Muscle of back (tissue), 11 donors: Measurements from ENCODE around the gene GBGT1. TPM values are rescaled to one million over a fixed set of nuclear protein-coding genes. Genes with fewer than 3 reads are reported as not detected.
A peak's percentile ranks its signal among the peaks of the same experiment; 100 is the strongest.
"Not testable (repeated sequence)": the region's sequence is repeated elsewhere in the genome, so short reads cannot be mapped to it uniquely, and the experiment has no call there.

Experiments used
- DNase-seq, 3 donors: peaks; one replicate each; pipeline versions ENCODE4 v3.0.0 to v3.0.0-alpha.2; 2013
- polyA plus RNA-seq, 10 donors: library from polyadenylated mRNA; unstranded; fragments of 120-200 nt; gene quantifications; one replicate each; pipeline ENCODE4 v1.2.1, GENCODE V29; 2013; ENCODE audit not compliant: insufficient read length in 10 of 10

Gene GBGT1
- polyA plus RNA-seq, 10 donors = 2.5 to 5.9 (median 3.9) TPM

DNA sequence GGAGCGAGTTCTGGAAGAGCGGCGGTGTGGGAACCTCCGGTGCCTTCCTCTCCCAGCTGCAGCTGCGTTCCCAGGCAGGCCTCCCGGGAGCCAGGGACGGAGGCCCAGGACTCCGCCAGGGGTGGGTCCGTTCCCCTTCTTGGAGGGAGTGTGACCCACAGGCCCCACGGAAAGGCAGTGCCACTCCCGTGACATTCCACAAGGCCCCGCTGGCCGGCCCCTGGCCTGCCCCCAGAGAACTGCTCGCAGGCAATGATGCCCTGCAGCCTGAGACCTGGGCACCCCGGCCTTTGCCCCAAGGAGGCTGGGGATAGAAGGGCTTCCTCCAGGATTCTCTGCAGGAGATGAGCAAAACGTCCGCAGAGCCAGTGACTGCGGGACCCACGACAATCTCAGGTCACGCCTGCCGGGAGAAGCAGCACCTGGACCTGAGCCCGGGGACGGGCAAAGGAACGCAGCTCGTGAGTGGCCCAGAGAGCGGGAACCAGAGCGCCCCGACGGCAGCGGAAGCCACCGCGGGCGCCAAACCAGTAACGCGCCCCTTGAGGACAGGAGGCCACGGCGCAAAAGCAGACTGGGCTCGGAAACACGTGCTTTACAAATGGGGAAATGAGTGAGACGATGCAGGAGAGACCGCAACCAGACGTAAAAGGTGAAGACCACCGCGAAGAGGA lies 36.1 kb upstream of the GBGT1 start:
- DNase-seq = peak in 2 of 3 donors; percentile 26 to 60

DNA sequence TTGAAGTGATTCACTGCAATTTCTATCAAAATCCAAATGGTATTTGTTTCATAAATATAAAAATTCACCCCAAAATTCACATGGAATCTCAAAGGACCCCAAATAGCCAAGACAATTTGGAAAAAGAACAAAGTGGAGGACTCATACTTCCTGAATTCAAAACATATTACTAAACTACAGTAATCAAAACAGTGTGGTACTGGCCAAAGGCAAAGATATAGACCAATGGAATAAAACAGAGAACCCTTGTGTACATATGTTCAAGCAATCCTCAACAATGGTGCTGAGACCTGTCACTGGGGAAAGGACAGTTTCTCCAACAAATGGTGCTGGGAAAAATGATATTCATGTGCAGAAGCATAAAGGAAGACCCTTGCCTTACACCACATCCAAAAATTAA lies 31.3 kb upstream of the GBGT1 start:
- no peak for DNase-seq

DNA sequence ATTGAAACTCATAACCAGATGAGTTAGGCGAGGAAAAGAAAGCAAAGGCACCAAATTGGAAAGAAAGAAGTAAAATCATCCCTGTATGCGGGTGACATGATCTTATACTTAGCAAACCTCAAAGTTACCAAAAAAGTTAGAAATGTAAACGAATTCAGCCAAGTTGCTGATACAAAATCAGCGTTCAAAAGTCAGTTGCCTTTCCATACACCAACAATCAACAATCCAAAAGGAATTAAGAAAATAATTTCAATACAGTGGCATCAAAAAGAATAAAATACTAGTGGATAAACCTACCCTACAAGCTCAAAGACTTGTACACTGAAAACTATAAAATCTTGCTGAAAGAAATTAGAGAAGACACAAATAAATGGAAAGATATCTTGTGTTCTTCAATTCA lies 30.9 kb upstream of the GBGT1 start:
- no peak for DNase-seq

DNA sequence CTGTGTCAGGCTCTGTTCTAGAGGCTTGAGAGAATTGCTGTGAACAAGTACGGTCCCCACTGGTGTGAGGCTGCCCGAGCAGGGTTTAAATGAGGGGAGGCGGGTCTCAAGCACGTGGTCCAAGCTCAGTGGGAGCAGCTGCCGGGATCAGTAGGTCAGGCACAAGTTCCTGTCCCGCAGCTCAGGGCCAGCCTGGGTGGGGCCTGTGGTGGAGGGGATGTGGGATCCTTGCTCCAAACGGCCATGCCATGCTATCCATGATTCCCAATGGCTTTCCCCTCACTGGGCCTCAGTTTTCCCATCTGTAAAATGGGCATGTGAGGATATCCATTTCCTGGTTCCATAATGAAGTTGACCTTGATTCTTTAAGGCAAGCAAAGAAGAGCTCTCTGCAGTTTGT lies 28.3 kb upstream of the GBGT1 start:
- DNase-seq = no peak

DNA sequence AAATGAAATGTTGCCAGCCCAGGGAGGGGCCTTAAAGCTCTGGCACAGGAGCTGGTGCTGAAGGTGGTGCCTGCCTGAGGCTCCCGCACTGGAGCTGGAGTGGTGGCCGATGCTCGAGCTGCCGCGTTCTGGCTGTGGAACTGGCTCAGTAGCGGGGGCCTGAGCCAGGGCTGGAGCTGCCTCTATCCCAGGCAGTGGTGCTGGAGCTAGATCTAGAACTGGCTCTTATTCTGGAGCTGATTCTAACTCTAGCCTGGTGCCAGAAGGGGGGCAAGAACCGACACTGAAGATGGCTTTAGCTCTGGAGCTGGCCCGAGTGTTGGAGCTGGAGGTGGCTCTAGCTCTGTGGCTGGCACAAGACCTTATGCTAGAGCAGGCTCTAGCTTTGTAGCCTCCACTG lies 26.1 kb upstream of the GBGT1 start:
- no peak for DNase-seq

DNA sequence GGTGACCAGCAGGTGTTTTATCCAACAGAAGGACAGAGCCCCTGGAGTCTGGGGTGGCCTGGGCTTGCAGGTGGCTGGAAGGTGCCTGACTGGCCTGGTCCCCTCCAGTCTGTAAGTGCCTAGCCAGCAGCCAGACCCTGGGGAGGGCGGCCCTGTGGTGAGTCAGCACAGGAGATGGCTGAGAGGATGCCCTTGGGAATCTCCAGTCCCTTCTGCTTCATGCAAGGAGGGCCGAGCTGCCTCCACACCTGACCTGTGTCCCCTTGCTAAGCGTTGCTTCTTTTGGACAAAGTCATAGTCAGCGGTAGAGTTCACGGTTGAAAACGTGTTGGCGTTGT lies 25.1 kb upstream of the GBGT1 start:
- no peak for DNase-seq

DNA sequence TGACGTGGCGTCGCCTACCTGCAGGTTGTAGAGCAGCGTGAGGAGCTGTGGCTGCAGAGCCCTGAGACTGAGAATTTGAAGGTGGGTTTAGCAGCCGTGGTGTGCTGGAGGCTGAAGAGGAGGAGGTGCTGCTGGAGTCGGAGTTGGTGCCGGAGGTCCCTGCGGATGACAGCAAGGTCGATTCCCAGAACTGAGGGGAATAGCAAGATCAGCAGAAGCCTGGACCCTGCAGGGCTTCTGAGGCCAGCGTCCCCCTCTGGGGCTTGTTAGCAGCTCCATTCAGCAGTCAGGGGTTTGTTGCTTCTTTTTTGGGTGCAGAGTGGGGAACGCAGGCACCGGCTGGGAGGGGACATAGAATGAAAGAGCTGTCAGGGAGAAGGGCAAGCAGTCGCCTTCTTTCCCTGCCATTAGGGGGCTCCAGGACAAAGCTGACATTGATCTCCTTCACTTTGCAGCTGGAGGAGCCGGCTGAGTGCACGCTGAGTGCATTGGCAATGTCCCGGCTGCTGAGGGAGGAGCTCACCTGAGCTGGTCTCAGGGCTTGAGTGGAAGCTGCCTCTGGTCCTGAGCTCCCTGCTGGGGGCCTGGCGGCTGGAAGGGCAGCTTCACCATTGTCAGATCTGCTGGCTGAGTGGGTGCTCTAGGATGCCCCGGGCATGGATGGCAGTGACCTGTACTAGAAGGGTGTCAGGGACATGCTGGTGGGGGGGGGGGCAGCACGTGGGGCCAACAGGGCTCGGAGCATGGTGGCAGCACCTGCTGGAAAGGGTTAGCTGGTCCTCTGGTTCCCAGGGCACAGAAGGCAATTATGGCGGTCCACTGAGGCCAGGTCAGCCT lies 24.5 kb upstream of the GBGT1 start:
- no peak for DNase-seq

DNA sequence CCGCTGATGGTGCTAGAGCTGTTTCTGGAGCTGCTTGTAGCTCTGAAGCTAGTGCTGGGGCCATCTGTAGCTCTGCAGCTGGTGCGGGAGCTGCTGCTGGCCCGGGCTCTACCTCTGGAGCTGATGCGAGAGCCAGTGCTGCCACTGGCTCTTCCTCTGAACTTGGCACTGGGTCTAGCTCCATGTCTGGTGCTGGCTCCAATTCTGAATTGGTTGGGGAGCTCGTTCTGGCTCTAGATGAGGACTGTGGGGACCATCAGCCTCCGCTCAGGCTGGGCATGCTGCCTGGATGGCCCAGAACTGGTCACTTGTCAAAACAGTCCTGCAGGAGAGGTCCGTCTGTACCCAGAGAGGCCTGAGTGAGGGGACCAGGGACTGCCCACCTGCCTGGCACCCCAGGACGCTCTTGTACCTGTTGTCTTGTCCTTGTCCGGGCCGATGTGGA lies 23.9 kb upstream of the GBGT1 start:
- DNase-seq = no peak

DNA sequence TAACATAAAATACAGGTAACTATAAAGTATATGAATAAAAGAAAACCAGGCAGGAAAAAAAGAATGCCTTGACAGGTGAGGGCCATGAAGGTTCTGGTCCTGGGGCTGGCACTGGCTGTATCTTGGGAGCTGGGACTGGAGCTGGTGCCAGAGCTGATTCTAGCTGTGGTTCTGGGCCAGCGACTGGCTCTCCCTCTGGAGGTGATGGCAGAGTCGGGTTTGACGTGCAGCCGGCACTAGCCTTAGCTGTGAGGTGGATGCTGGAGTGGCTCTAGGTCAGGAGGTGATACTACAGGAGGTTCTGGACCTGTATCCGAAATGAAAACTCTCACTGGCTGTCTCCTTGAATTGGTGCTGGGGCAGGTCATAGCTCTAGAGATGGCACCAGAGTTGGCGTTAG lies 23.0 kb upstream of the GBGT1 start:
- DNase-seq = no peak

DNA sequence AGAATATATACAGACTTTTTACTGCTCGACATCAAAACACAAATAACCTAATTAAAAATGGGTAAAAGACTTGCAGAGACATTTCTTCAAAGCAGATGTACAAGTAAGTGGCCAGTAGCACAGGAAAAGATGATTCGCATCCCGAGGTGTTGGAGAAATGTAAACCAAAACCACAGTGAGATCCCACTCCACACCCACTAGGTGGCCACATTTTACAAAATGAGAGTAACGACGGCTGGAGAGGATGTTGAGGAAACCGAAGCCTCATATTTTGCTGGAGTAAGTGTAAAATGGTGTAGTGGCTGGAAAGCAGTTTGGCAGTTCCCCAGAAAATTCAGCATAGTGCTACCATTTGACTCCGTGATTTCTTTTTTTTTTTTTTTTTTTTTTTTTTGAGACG lies 21.3 kb upstream of the GBGT1 start:
- peak; percentile 58 to 81 (median 61) for DNase-seq

DNA sequence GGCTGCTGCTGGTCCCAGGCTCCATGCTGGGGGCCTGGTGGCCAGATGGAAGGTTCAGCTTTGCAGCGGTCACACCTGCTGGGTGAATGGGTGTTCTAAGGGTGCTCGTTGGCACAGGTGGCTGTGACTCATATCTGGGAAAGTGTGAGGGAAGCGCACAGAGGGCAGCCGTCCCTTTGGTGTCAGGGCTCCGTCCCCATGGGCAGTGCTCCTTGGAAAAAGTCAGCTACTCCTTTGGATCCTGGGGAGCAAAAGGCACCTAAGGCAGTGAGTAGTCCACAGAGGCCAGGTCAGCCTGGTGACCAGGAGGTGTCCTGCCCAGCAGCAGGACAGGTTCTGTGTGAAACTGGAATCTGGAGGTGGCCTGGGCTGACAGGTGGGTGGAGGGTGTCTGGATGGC lies 18.4 kb upstream of the GBGT1 start:
- DNase-seq = no peak

DNA sequence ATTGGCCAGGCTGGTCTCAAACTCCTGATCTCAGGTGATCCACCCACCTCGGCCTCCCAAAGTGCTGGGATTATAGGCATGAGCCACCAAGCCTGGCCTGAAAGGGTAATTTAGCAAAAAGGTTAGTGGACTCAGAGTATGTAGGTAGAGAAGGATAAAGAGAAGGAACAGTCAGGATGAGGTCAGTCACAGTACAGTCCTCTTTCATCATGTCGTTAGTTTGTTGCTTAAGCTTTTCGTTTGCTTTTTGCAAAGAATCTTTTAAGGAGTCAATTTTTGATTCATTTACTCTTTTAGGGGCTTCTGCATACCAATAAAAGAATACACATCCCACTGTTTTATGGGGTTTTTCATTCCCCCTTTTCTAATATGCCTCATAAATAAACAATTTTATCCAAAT lies 17.8 kb upstream of the GBGT1 start:
- no peak for DNase-seq

DNA sequence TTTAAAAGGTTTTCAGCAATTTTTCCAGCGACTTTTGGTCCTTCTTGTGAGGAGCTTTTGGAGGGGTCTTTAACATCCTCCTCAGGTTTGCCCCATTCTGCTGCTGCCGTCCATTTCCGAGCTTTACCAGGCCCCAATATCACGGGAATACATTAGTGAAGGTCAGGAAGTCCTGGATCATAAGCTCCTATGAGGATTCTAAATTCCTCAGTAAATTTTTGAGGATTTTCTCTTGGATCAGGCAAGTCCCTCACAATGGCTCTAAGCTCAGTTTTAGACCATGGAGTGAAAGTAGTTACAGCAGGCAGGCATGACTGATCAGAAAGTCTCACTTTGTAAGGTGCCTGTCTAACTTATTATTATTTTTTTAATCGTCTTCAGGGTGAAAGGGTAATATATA lies 17.2 kb upstream of the GBGT1 start:
- peak in 1 of 3 donors; percentile 29 for DNase-seq

DNA sequence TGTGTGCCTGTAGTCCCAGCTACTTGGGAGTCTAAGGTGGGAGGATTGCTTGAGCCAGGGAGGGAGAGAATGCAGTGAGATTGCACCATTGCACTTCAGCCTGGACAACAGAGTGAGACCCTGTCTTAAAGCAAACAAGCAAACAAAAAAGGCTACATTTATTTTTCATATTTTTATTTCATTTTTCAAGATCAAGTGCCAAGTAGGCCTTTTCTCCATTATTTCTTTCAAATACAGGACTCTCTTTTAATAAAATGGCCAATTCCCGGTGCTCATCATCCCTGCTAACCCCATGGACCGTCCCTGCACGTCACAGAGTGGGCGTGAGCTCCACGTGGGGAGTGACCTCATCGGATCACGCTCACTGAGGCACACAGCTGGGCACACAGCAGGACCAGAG lies 9.3 kb upstream of the GBGT1 start:
- no peak for DNase-seq

DNA sequence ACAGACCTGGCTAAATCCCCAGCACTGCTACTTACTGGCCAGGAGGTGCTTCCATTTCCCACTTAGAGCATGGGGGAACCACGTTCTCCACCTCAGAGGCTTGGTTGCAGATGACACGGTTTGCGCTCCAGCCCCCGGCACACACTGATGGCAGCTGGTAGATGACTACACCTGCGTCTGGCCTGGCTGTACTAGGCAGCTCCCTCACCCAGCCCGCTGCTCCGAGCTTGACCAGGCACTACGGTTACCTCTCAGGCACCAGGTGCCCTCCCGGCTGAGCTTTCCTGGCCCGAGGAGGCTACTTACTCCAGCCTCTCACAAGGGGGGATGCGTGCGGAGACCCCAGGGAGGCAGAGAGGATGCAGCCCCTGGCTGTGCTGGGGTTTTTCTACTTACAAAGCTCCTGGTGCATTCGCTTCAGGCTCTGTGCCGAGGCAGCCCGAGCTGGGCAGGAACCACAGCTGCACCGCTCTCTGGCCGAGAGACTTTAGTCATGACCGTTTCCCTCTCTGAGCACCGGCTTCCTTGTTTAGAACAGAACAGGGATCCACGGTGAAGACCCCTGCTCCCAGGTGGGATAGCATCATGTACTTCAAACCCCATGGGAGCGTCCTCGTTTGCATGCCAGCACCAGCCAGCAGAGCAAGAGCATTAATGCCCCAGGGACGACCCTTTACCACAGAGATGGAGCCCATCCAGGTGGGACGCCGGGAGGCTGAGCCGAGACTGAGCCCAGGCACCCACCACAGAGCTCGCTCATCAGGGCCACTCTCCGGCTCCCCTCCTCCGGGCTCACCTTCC lies 7.6 kb upstream of the GBGT1 start:
- no peak for DNase-seq

DNA sequence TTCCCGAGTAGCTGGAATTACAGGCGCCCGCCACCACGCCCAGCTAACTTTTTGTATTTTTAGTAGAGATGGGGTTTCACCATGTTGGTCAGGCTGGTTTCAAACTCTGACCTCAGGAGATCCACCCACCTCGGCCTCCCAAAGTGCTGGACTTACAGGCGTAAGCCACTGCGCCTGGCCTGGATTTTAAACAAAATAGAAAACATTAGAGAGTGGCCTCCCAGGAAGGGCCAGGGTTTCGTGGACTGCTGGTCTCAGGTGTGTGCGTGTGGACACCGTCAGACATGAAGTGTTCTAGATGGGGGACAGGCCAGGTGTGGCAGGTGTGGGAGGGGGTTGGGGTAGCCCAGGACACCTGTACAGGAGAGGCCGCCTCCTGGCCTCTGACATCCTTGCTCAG lies 7.0 kb upstream of the GBGT1 start:
- no peak for DNase-seq

DNA sequence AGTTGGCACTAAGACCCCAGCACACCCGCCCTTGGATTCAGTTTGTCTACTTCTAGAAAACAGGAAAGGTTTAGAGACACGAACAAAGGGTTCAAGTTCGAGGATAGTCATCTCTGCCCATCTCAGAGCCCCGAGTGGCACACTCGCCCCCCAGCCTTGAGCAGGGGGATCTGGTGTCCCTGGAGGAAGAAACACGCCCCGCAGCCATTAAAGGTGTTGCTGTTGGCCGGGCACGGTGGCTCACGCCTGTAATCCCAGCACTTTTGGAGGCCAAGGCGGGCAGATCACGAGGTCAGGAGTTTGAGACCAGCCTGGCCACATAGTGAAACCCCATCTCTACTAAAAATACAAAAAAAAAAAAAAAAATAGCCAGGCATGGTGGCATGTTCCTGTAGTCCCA lies 6.0 kb upstream of the GBGT1 start:
- DNase-seq = not testable (repeated sequence)

DNA sequence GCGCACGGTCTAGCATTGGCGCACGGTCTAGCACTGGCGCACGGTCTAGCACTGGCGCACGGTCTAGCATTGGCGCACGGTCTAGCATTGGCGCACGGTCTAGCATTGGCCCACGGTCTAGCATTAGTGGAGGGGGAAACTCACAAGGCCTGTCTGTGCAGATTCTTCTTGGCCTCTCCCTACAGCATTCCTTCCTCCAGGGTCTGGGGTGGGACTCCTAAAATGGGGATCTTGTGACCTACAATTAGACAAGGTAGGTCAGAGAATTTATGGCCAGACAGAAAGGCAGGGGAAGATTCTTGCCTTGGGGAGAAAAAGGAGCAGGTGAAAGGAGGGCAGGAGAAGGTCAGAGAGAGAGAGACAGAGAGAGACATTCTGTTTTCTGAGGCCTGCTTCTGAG lies 5.4 kb upstream of the GBGT1 start:
- no peak for DNase-seq

DNA sequence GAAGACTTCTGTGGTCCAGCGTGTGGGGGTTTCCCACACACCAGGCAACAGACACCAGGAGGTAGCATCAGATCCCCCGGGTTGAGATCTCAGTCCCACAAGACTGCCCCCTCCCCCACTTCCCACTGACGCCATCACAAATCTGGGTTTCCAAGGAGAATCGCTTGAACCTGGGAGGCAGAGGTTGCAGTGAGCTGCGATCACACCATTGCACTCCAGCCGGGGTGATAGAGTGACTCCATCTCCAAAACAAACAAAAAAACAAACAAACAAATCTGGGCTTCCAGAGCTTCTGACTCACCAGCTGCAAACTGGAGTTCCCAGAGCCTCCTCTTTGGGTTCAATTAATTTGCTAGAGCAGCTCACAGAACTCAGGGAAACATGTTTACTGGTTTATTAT lies 4.7 kb upstream of the GBGT1 start:
- DNase-seq = no peak

DNA sequence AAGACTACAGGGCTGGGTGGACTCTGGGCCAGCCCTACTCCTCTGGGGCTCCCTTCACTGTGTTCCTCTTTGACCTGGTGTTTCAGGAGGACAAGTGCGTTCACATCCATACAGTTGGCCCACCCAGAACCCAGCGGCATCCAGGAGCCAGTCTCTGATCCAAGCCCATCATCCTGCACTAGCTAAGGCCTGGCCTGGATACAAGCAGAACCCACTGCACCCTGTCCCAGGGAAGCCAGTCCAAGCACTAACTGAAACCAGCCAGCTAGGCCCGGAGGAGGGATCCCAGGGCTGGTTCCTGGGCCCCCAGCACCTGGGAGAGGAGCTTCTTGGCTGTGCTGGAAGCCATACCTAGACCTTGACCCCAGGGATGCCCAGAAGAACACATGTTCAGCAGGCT lies 4.1 kb upstream of the GBGT1 start:
- no peak for DNase-seq

DNA sequence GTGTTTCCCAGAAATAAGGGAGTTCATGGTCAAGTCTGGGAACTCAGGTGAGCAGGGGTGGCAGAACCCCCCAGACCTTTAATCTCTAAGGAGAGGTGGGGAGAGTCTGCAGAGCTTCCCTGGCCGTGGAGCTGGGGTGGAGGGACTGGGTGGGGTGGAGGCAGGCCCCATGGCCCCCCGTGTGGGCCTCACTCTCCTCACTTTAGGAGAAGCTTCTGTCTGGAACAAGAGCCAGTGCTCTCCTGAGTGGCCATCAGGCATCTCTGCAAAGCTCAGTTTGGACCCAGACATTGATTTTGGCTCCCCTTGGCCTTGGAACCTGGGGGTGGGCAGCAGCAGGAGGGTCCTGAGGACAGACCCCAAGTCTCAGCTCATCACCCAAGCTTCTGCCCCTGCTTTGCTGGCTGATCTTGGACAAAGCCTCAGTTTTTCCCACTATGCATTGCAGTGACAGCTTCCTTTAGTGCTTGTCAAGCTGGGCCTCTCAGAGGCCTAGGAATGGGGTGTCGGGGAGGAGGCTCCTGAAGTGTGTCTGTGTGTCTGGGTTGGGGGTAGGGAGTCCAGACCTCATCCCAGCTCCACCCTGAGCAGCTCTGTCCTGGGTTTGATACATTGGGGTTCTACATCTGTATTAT lies 3.5 kb upstream of the GBGT1 start:
- peak in 1 of 3 donors; percentile 49 for DNase-seq

DNA sequence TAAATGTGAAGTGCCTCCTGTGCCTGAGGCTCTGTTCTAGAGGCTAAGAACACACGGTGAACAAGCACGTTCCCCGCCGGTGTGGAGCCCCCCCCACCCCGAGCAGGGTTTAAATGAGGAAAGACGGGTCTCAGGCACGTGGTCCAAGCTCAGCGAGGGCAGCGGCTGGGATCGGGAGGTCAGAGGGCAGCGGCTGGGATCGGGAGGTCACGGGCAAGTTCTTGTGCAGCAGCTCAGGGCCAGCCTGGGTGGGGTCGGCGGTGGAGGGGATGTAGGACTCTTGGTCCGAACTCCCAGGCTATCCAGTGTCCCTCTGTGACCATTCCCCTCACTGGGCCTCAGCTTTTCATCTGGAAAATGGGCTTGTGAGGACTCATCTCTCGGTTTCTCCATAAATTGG lies 2.7 kb upstream of the GBGT1 start:
- DNase-seq = no peak

DNA sequence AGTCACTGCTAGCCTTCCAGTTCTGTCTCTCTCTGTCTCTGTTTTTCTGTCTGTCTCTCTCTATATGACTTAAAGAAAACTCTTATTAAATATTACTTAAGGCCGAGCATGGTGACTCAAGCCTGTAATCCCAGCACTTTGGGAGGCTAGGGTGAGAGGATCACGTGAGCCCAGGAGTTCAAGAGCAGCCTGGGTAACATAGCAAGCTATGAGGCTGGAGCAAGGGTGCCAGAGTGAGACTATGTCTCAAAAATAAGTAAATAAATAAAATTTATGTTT lies 1.7 kb upstream of the GBGT1 start:
- no peak for DNase-seq
